Gastroesophageal sphincter (tissue), 3 donors: ENCODE measurements around the gene YWHAQ.

Experiments
- EP300 ChIP-seq: sonication (generic); formaldehyde crosslinking; IDR thresholded peaks from one replicate; pipeline ENCODE4 v1.6.1; 2017; ENCODE audit warnings: antibody characterized with exemption, mild to moderate bottlenecking
- TF ChIP-seq, protein P1 (sequence below), 4 experiments: fragments of 200-600 bp in 2 of 4; fragments of 450-650 bp in 2 of 4; sonication (generic) in 1 of 4; IDR thresholded peaks; one replicate each; pipeline ENCODE4 v1.5.1; 2017 to 2019; ENCODE audit warnings: antibody characterized with exemption in 4 of 4, mild to moderate bottlenecking in 2 of 4, moderate library complexity in 2 of 4

DNA sequence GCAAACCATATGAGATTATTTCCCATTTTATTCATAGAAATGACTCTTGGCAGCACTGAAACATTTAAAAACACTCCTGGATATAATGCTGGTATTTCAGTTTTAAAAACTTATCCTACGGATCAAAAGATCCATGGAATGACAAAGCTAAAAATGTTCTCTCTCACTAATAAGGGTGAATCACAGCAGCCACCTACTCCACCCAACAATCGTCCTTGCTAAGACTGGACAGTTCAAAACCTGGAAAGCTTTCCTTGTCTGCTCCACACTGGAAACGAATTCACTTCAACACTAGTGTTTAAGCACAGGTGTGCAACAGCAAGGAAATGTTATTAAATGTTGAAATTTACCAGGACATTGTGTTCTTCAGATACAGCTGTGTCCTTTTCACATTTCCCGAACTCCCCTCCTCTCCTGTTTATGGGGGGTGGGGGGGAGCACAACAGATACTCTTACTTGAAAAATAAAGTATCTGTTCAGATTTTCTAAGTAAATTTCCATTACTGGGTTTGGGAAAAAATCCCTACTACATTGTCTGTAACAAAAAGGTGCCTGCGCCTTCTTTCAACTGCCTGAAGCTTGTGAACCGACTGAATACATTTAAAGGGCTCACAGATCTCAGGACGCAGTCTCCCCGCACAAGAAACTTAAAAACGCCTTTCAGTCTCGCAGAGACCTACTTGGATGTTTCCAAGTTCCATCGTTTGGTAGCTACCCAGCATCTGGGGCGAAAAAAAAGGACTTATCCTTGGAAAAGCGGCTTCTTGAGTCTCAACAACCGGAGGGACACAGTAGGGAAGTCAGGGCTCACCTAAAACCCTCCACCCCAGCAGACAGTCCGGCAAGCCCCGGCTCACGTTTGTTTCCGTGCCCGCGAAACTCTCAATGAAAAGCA, 1.3 kb downstream of the YWHAQ start:
- TF ChIP-seq, protein P1, sequence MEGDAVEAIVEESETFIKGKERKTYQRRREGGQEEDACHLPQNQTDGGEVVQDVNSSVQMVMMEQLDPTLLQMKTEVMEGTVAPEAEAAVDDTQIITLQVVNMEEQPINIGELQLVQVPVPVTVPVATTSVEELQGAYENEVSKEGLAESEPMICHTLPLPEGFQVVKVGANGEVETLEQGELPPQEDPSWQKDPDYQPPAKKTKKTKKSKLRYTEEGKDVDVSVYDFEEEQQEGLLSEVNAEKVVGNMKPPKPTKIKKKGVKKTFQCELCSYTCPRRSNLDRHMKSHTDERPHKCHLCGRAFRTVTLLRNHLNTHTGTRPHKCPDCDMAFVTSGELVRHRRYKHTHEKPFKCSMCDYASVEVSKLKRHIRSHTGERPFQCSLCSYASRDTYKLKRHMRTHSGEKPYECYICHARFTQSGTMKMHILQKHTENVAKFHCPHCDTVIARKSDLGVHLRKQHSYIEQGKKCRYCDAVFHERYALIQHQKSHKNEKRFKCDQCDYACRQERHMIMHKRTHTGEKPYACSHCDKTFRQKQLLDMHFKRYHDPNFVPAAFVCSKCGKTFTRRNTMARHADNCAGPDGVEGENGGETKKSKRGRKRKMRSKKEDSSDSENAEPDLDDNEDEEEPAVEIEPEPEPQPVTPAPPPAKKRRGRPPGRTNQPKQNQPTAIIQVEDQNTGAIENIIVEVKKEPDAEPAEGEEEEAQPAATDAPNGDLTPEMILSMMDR (IDR thresholded peaks at IDR 0.05), result no peak
- TF ChIP-seq EP300, result no peak
